HepG2 (cell line): ENCODE measurements around the gene CATSPERD. TPM values are rescaled to one million over a fixed set of nuclear protein-coding genes. Genes with fewer than 3 reads are reported as not detected.
A peak's percentile ranks its signal among the peaks of the same experiment; 100 is the strongest.

Experiments
- AGO1 ChIP-seq: fragments of 200-400 bp; formaldehyde crosslinking; IDR thresholded peaks from 2 replicates; pipeline ENCODE4 v1.6.1; 2017; ENCODE audit warnings: mild to moderate bottlenecking, low read depth, low read length, moderate library complexity; ENCODE audit not compliant: poor library complexity, severe bottlenecking
- AKAP8 ChIP-seq: sonication (generic); formaldehyde crosslinking; IDR thresholded peaks from 2 replicates; pipeline ENCODE4 v1.5.1; 2020; ENCODE audit warnings: mild to moderate bottlenecking, missing genetic modification reagents
- ARHGAP35 ChIP-seq: sonication (generic); formaldehyde crosslinking; IDR thresholded peaks from 2 replicates; pipeline ENCODE4 v1.9.0; 2022; ENCODE audit warnings: mild to moderate bottlenecking, inconsistent platforms, moderate library complexity, missing genetic modification reagents, borderline replicate concordance
- ARID3A ChIP-seq: IDR thresholded peaks from 2 replicates; pipeline ENCODE4 v1.6.1; 2012; ENCODE audit warnings: low read depth, low read length, improper control_type of control experiment
- ELF4 ChIP-seq: sonication (generic); formaldehyde crosslinking; IDR thresholded peaks from 2 replicates; pipeline ENCODE4 v1.5.0; 2020; ENCODE audit warnings: missing genetic modification reagents, mild to moderate bottlenecking, moderate library complexity, borderline replicate concordance
- FOXA1 ChIP-seq, 2 experiments: fragments of 450-650 bp in 1 of 2; sonication (generic) in 1 of 2; formaldehyde crosslinking in 1 of 2; IDR thresholded peaks; 2 replicates each; pipeline versions ENCODE4 v1.4.0 to v1.6.1; 2016 to 2020; ENCODE audit warnings: missing genetic modification reagents in 1 of 2
- FOXO1 ChIP-seq: sonication (generic); formaldehyde crosslinking; IDR thresholded peaks from 2 replicates; pipeline ENCODE4 v1.4.0; 2020; ENCODE audit warnings: missing genetic modification reagents
- KLF15 ChIP-seq: sonication (generic); formaldehyde crosslinking; IDR thresholded peaks from 2 replicates; pipeline ENCODE4 v1.8.1; 2023; ENCODE audit warnings: borderline replicate concordance, mild to moderate bottlenecking, inconsistent platforms, missing genetic modification reagents, mixed read lengths
- NR1H2 ChIP-seq: sonication (generic); formaldehyde crosslinking; IDR thresholded peaks from 2 replicates; pipeline ENCODE4 v1.8.1; 2022; ENCODE audit warnings: low read depth, missing genetic modification reagents, borderline replicate concordance
- PAF1 ChIP-seq: IDR thresholded peaks from 2 replicates; pipeline ENCODE4 v1.6.1; 2016; ENCODE audit warnings: missing genetic modification reagents, missing compliant biosample characterization
- PCBP2 ChIP-seq: fragments of 200-400 bp; formaldehyde crosslinking; optimal IDR thresholded peaks from 2 replicates; pipeline ENCODE3; 2018; ENCODE audit warnings: low read length, low read depth; ENCODE audit not compliant: poor library complexity, severe bottlenecking
- PRDM15 ChIP-seq: sonication (generic); formaldehyde crosslinking; IDR thresholded peaks from 2 replicates; pipeline ENCODE4 v1.4.0; 2020; ENCODE audit warnings: missing genetic modification reagents
- RBFOX2 ChIP-seq: fragments of 200-400 bp; formaldehyde crosslinking; IDR thresholded peaks from 2 replicates; pipeline ENCODE4 v1.6.1; 2017; ENCODE audit warnings: low read depth, mild to moderate bottlenecking, low read length
- RELA ChIP-seq: sonication (generic); formaldehyde crosslinking; IDR thresholded peaks from 2 replicates; pipeline ENCODE4 v1.4.0; 2020; ENCODE audit warnings: missing genetic modification reagents
- SIX1 ChIP-seq: sonication (generic); formaldehyde crosslinking; IDR thresholded peaks from 2 replicates; pipeline ENCODE4 v1.4.0; 2020; ENCODE audit warnings: missing genetic modification reagents, borderline replicate concordance
- SP4 ChIP-seq: sonication (generic); formaldehyde crosslinking; IDR thresholded peaks from 2 replicates; pipeline ENCODE4 v1.8.1; 2023; ENCODE audit warnings: mild to moderate bottlenecking, missing genetic modification reagents
- ZC3H13 ChIP-seq: sonication (generic); formaldehyde crosslinking; IDR thresholded peaks from 2 replicates; pipeline ENCODE4 v1.8.1; 2023; ENCODE audit warnings: mild to moderate bottlenecking, missing genetic modification reagents, moderate library complexity
- ZNF101 ChIP-seq: sonication (generic); formaldehyde crosslinking; IDR thresholded peaks from 2 replicates; pipeline ENCODE4 v1.4.0; 2020; ENCODE audit warnings: mild to moderate bottlenecking, low read depth, missing genetic modification reagents, borderline replicate concordance
- ZNF18 ChIP-seq: sonication (generic); formaldehyde crosslinking; IDR thresholded peaks from 2 replicates; pipeline ENCODE4 v1.8.0; 2022; ENCODE audit warnings: mild to moderate bottlenecking, missing genetic modification reagents; ENCODE audit not compliant: insufficient replicate concordance
- ZNF296 ChIP-seq: sonication (generic); formaldehyde crosslinking; conservative IDR thresholded peaks from 2 replicates; pipeline ENCODE4 v1.5.0; 2020; ENCODE audit warnings: mild to moderate bottlenecking, missing genetic modification reagents
- ZNF343 ChIP-seq: sonication (generic); formaldehyde crosslinking; IDR thresholded peaks from 2 replicates; pipeline ENCODE4 v1.4.0; 2020; ENCODE audit warnings: mild to moderate bottlenecking, missing genetic modification reagents
- ZNF782 ChIP-seq: sonication (generic); formaldehyde crosslinking; IDR thresholded peaks from 2 replicates; pipeline ENCODE4 v1.4.0; 2020; ENCODE audit warnings: missing genetic modification reagents, mild to moderate bottlenecking, borderline replicate concordance
- polyA plus RNA-seq, 8 experiments: library from polyadenylated mRNA; depleted of rRNA in 3 of 8; stranded (reverse) in 7 of 8; unstranded in 1 of 8; fragments of >200 nt; fragmentation: Illumina TruSeq in 4 of 8; extraction: Trizol in 4 of 8; gene quantifications; 2 replicates each; pipeline versions ENCODE4 v1.2.1 to v1.2.3, GENCODE V29; 2011 to 2016; ENCODE audit warnings: low read depth in 4 of 8, missing spikeins in 1 of 8, mixed read lengths in 1 of 8; ENCODE audit not compliant: insufficient read depth in 1 of 8
- total RNA-seq, 5 experiments: library from RNA; depleted of rRNA; stranded (reverse); fragments of >200 nt; fragmentation: Illumina TruSeq; extraction: Trizol; gene quantifications; 2 replicates each; pipeline ENCODE4 v1.2.3, GENCODE V29; 2016; ENCODE audit warnings: low read depth in 1 of 5

The CATSPERD gene
- total and polyA plus RNA-seq, 2 of the 13 experiments (the other 11 are each of a cell fraction or from before 2014, with no cell fraction given) = 0.04 TPM; not detected in 1

- 0 out of 2 replicates have a peak, but pooled peaks have one; percentile 61 for TF ChIP-seq ZC3H13 (CRISPR knock-in tag)
- no peak for TF ChIP-seq NR1H2
- TF ChIP-seq ZNF343 (CRISPR knock-in tag) = no peak
- no peak for TF ChIP-seq FOXA1 (IDR thresholded peaks at IDR 0.05)
- TF ChIP-seq FOXA1 (CRISPR knock-in tag; IDR thresholded peaks at IDR 0.05) = no peak
- no peak for TF ChIP-seq ARHGAP35
- no peak for TF ChIP-seq PRDM15 (CRISPR knock-in tag)
- TF ChIP-seq RBFOX2 = peak; percentile 77
- no peak; the same call in 1 of the 2 replicates for TF ChIP-seq PAF1
- no peak for TF ChIP-seq SP4
- no peak for TF ChIP-seq ZNF296
- TF ChIP-seq FOXO1 (CRISPR knock-in tag) = no peak
- peak; percentile 40 for TF ChIP-seq AKAP8
- TF ChIP-seq PCBP2 = no peak
- TF ChIP-seq ZNF782 (CRISPR knock-in tag) = no peak
- TF ChIP-seq SIX1 (CRISPR knock-in tag) = no peak
- no peak for TF ChIP-seq ELF4 (CRISPR knock-in tag)
- TF ChIP-seq ARID3A = no peak
- no peak for TF ChIP-seq KLF15 (CRISPR knock-in tag)
- TF ChIP-seq RELA (CRISPR knock-in tag) = no peak
- TF ChIP-seq ZNF101 (CRISPR knock-in tag) = no peak
- TF ChIP-seq ZNF18 (CRISPR knock-in tag) = no peak
- TF ChIP-seq AGO1 = peak; percentile 97
Measured at GRCh38 chr19:5696196-5697021, 24.0 kb upstream of the CATSPERD start (continued).
